ENCODE measurements around the gene IFNA1. TPM values are rescaled to one million over a fixed set of nuclear protein-coding genes. Genes with fewer than 3 reads are reported as not detected.
A peak's percentile ranks its signal among the peaks of the same experiment; 100 is the strongest.

The IFNA1 gene
- total RNA-seq, 4 donors from 2014 or later: not detected

DNA sequence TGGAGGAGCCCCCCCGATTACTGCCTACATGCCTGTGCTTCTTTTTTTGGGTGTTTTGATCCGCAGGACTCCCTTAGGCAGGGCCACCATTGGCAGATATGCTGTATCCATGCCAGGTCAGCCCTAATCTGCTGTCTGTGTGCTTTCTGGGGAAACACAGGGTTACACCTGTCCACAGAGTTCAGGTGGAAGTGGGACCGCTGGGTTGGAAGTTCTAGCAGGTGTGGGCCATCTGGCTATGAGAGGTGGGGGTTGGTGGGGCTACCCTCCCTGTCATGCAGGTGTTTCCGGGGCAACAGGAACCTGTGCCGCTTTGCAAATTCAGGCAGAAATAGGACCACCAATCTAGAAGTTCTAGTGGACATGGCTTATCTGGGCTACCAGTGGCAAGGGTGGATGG lies 24.9 kb downstream of the IFNA1 start:
- no peaks in the 10 kb centered on the region for H3K4me1 ChIP-seq
- no peak overlapping the region for H3K27ac ChIP-seq
- WGBS, 2 donors: 92 to 100% methylated on average over 5 of the region's 5 CpGs
- no peaks in the 10 kb centered on the region for H3K36me3 ChIP-seq
- H3K4me3 ChIP-seq: no peak overlapping the region
- TF ChIP-seq, protein P1, sequence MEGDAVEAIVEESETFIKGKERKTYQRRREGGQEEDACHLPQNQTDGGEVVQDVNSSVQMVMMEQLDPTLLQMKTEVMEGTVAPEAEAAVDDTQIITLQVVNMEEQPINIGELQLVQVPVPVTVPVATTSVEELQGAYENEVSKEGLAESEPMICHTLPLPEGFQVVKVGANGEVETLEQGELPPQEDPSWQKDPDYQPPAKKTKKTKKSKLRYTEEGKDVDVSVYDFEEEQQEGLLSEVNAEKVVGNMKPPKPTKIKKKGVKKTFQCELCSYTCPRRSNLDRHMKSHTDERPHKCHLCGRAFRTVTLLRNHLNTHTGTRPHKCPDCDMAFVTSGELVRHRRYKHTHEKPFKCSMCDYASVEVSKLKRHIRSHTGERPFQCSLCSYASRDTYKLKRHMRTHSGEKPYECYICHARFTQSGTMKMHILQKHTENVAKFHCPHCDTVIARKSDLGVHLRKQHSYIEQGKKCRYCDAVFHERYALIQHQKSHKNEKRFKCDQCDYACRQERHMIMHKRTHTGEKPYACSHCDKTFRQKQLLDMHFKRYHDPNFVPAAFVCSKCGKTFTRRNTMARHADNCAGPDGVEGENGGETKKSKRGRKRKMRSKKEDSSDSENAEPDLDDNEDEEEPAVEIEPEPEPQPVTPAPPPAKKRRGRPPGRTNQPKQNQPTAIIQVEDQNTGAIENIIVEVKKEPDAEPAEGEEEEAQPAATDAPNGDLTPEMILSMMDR (IDR thresholded peaks at IDR 0.05): no peak
- no peak for TF ChIP-seq EP300 (IDR thresholded peaks at IDR 0.05)
- no peak for TF ChIP-seq POLR2A (IDR thresholded peaks at IDR 0.05)
- H3K27me3 ChIP-seq: no peaks in the 10 kb centered on the region
- no peak for DNase-seq (ENCODE audit: low spot score in 2 of 2)
- peaks cover 0 to 14% (median 4%) of the 10 kb centered on the region in 4 donors for H3K9me3 ChIP-seq

DNA sequence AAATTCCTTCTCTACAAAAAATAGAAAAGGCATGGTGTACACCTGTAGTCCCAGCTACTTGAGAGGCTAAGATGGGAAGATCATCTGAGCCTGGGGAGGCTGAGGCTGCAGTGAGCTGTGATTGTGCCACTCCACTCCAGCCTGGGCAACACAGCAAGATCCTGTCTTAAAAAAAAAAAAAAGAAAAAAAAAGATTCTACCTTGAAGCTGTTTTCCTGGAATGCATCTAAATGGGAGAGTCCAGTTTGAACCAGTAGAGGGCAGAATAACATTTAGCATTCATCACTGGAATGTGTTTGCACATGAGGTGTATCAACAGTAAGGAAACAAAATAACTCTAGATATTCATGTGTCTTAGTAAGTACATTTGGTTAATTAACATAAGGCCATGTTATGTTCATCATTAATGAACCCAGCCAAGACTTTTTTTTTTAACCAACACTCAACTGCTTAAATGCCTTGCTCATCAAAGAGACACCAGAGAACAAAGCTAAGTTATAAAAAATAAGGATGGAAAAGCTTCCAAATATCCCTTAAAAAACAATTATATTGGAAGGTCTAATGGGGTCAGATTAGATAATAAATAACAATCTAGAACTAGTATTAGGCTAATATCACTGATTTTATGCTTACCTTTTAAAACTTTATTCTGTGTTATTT lies 25.8 kb downstream of the IFNA1 start:
- Histone ChIP-seq H3K4me3 (no peak overlapping the region), H3K36me3 (no peaks in the 10 kb centered on the region), H3K4me1 (no peaks in the 10 kb centered on the region), H3K27me3 (no peaks in the 10 kb centered on the region), H3K27ac (no peak overlapping the region), H3K9me3 (peaks cover 0 to 14% (median 4%) of the 10 kb centered on the region in 4 donors)
- DNase-seq (ENCODE audit: low spot score in 2 of 2): peak in 1 of 2 donors; percentile 25
- TF ChIP-seq, protein P1 (IDR thresholded peaks at IDR 0.05): peak in 4 of 5 experiments; percentile 32 to 59 (median 52)
- no peak for TF ChIP-seq POLR2A (IDR thresholded peaks at IDR 0.05)
- no peak for TF ChIP-seq EP300 (IDR thresholded peaks at IDR 0.05)

DNA sequence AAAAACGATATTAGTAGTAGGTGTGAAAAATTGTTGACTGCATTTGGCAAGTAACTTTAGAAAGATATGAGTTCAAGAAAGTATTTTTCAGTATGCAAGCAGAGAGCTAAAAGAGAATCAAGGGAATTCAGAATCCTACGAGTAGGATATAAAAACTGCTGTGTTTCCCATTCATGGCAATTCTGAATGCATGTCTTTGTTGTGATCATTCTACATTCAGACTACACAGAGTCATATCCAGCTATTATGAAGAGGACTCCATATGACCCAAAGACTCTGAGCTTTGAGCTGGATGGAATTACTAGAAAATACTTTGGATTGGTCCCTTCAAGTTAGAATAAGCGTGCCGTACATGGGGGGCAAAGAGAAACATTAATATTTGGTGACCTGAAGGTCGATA lies 29.9 kb downstream of the IFNA1 start:
- Histone ChIP-seq H3K4me3 (no peak overlapping the region), H3K27me3 (no peaks in the 10 kb centered on the region), H3K9me3 (no peaks in the 10 kb centered on the region), H3K4me1 (no peaks in the 10 kb centered on the region), H3K36me3 (no peaks in the 10 kb centered on the region), H3K27ac (no peak overlapping the region)
- DNase-seq (ENCODE audit: low spot score in 2 of 2): no peak
- TF ChIP-seq, protein P1 (IDR thresholded peaks at IDR 0.05): no peak
- TF ChIP-seq POLR2A (IDR thresholded peaks at IDR 0.05) (no peak), EP300 (IDR thresholded peaks at IDR 0.05) (no peak)
- WGBS, 2 donors: 46 to 49% methylated on average over 5 of the region's 5 CpGs

DNA sequence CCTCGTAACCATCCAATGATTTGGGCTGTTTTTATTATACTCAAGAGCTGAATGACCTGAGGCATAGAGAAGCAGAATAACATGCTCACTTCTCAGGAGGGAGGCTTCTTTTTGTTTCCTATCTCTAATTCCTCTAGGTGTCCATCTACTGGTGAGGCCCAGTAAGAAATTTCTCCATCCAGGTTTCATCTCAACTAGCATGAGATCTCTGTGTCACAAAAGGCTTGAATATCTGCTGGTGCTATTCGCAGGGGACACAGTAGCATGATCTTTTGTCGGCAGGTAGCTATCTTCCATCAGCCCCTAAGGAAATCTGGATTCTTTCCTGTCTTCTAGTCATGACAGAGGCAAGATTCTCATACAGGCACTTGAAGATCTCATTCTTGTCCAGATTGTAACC lies 33.0 kb downstream of the IFNA1 start:
- H3K9me3 ChIP-seq: no peaks in the 10 kb centered on the region
- H3K27ac ChIP-seq: no peak overlapping the region
- no peaks in the 10 kb centered on the region for H3K4me1 ChIP-seq
- TF ChIP-seq, protein P1 (IDR thresholded peaks at IDR 0.05): no peak
- TF ChIP-seq EP300 (IDR thresholded peaks at IDR 0.05) (no peak), POLR2A (IDR thresholded peaks at IDR 0.05) (no peak)
- no peaks in the 10 kb centered on the region for H3K27me3 ChIP-seq
- H3K4me3 ChIP-seq: no peak overlapping the region
- 70 to 96% methylated on average over 3 of the region's 3 CpGs for WGBS, 2 donors
- DNase-seq (ENCODE audit: low spot score in 2 of 2): no peak
- no peaks in the 10 kb centered on the region for H3K36me3 ChIP-seq

DNA sequence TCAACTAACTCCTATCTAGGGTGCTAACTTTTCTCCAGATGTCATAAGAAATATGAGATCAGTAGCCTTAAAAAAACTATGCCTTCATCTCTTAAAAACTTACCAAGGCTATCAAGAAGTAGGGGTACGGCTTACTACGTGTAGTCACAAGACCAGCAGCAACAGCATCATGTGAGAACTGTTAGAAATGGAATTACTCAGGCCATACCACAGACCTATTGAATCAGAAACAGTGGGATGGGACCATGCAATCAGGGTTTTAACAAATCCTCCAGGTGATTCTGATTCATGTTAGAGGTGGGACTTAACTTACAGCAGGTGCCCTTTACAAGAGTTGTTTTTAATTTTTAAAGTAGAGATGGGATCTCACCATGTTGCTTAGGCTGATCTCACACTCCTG lies 37.2 kb downstream of the IFNA1 start:
- H3K36me3 ChIP-seq: no peaks in the 10 kb centered on the region
- no peaks in the 10 kb centered on the region for H3K27me3 ChIP-seq
- TF ChIP-seq EP300 (IDR thresholded peaks at IDR 0.05) (no peak), POLR2A (IDR thresholded peaks at IDR 0.05) (no peak)
- TF ChIP-seq, protein P1 (IDR thresholded peaks at IDR 0.05): no peak
- DNase-seq (ENCODE audit: low spot score in 2 of 2): no peak
- 78 to 85% methylated on average over 2 of the region's 2 CpGs for WGBS, 2 donors
- H3K4me1 ChIP-seq: no peaks in the 10 kb centered on the region
- H3K27ac ChIP-seq: no peak overlapping the region
- no peak overlapping the region for H3K4me3 ChIP-seq
- no peaks in the 10 kb centered on the region for H3K9me3 ChIP-seq

All from tibial nerve (tissue), 4 donors.